ENCODE measurements around the gene EDC4. TPM values are rescaled to one million over a fixed set of nuclear protein-coding genes. Genes with fewer than 3 reads are reported as not detected.
"Not testable (repeated sequence)": the region's sequence is repeated elsewhere in the genome, so short reads cannot be mapped to it uniquely, and the experiment has no call there.

EDC4 gene
- total RNA-seq, 1 donor from 2014 or later, result 79.0 TPM

GRCh38 chr16:67907397-67908180, 34.7 kb downstream of the EDC4 start:
- no peak for DNase-seq (ENCODE audit: low spot score)

- DNase-seq (ENCODE audit: low spot score), result no peak
These were observed 36.3 kb downstream of the EDC4 start for GRCh38 chr16:67909056-67909742.

- DNase-seq (ENCODE audit: low spot score), result peak; percentile 87
These were observed 37.3 kb downstream of the EDC4 start for GRCh38 chr16:67910158-67910557.

GRCh38 chr16:67914758-67915495, 42.1 kb downstream of the EDC4 start:
- no peak for DNase-seq (ENCODE audit: low spot score)

- DNase-seq (ENCODE audit: low spot score), result not testable (repeated sequence)
These were observed 42.6 kb downstream of the EDC4 start for GRCh38 chr16:67915496-67915769.

GRCh38 chr16:67915831-67916723, 43.2 kb downstream of the EDC4 start:
- DNase-seq (ENCODE audit: low spot score), result no peak

- no peak for DNase-seq (ENCODE audit: low spot score)
These were observed 44.4 kb downstream of the EDC4 start for GRCh38 chr16:67917140-67917851.

GRCh38 chr16:67917852-67918236, 45.0 kb downstream of the EDC4 start:
- DNase-seq (ENCODE audit: low spot score), result no peak

- DNase-seq (ENCODE audit: low spot score), result no peak
These were observed 46.9 kb downstream of the EDC4 start for GRCh38 chr16:67919622-67920221.

GRCh38 chr16:67922221-67922620, 49.4 kb downstream of the EDC4 start:
- DNase-seq (ENCODE audit: low spot score), result peak; percentile 53

- no peak for DNase-seq (ENCODE audit: low spot score)
These were observed 49.9 kb downstream of the EDC4 start for GRCh38 chr16:67922740-67923139.

GRCh38 chr16:67923414-67924116, 50.7 kb downstream of the EDC4 start:
- no peak for DNase-seq (ENCODE audit: low spot score)

GRCh38 chr16:67924140-67924906, 51.5 kb downstream of the EDC4 start:
- DNase-seq (ENCODE audit: low spot score), result no peak

- no peak for DNase-seq (ENCODE audit: low spot score)
These were observed 53.4 kb downstream of the EDC4 start for GRCh38 chr16:67926181-67926750.

GRCh38 chr16:67927131-67927941, 54.5 kb downstream of the EDC4 start:
- DNase-seq (ENCODE audit: low spot score), result no peak

GRCh38 chr16:67928147-67928546, 55.3 kb downstream of the EDC4 start:
- DNase-seq (ENCODE audit: low spot score), result no peak

- peak; percentile 59 for DNase-seq (ENCODE audit: low spot score)
These were observed 55.9 kb downstream of the EDC4 start for GRCh38 chr16:67928561-67929364.

Measured in umbilical cord (tissue), 2 donors.